HG03039 (cell line): Measurements from ENCODE around the gene MUS81.

Source experiments
- ATAC-seq: cut with Tn5 transposase; IDR thresholded peaks from one replicate; pipeline ENCODE4 v1.9.1; 2021; ENCODE audit warnings: mild to moderate bottlenecking, moderate library complexity; ENCODE audit not compliant: unreplicated experiment

The MUS81 gene

DNA sequence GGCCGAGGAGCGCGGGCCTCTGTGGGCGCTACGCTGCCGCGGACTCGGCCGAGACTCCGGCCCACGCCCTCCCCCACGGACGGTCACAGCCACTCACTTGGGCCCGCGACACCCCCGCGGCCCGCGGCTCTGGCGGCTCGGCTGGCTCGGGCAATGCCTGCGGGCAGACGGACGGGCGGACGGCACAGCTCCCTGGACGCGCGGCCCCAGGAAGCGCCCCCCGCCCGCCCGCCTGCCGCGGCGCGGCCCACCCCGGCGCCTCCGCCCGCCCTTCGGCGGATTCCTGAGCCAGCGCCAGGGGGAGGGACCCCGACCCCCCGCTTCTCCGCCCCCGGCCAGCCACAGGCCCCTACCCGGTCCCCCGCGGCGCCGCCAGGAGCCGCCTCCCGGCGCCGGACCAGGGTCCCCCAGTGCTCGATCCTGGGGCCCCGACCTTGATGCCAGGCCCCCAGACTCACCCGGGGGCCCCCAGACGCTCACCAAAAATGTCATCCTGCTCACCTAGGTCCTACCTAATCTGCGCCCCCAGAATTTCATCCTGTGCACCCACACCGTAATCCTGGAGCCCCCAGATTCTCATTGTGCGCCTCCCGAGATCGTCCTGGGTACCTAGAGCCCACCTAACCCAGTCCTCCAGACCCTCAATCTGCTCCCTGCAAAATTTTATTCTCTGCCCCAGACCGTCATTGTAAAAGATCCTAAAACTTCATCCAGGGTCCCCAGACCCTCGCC is 12.5 kb downstream of the MUS81 start, which contains the start of gene EFEMP2:
TSS of gene EFEMP2 (minus strand) at position 215 of the 732 bp plus-strand sequence. CDS start 446 bp downstream, outside the sequence.
- ATAC-seq = no peak

DNA sequence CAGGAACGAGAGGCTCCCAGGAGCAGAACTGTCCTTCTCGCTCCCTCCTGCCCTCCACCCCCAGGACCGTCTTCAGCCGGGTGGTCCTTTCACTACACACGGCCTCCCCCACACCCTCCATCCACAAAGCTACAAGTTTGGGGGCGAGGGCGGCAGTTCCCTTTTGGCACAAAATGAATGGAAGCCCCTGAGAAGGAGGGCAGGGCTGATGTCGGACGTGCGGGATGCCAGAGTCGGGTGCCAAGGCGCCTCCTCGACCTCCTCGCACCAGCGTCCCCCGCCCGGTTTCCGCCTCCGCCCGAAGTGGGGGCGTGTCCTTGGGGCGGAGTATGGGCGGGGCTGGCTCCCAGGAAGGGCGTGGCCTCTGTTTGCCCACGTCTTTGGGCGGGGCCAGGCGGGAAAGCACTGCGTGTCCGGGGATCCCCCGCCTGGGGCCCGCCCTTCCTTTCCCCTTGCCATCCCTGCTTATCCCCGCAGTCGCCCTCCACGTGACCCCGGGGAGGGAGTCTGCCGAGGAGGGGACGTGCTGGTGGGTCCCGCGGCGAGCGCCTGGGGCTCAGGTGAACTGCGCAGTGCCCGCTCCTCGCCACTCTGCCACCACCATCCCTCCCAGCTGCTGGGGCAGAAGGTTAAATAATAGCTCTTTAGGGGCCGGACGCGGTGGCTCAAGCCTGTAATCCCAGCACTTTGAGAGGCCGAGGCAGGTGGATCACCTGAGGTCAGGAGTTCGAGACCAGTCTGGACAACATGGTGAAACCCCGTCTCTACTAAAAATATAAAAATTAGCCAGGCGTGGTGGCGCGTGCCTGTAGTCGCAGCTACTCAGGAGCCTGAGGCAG is 13.3 kb downstream of the MUS81 start:
- peak; percentile 77 for ATAC-seq

GRCh38 chr11:65879617-65880016 is 19.4 kb downstream of the MUS81 start, which contains the start of gene CTSW:
CTSW (plus strand) TSS chr11:65879837; CDS start chr11:65879855, 18 bp downstream.
- ATAC-seq = no peak

GRCh38 chr11:65880027-65880426 is 19.8 kb downstream of the MUS81 start:
- ATAC-seq = no peak

DNA sequence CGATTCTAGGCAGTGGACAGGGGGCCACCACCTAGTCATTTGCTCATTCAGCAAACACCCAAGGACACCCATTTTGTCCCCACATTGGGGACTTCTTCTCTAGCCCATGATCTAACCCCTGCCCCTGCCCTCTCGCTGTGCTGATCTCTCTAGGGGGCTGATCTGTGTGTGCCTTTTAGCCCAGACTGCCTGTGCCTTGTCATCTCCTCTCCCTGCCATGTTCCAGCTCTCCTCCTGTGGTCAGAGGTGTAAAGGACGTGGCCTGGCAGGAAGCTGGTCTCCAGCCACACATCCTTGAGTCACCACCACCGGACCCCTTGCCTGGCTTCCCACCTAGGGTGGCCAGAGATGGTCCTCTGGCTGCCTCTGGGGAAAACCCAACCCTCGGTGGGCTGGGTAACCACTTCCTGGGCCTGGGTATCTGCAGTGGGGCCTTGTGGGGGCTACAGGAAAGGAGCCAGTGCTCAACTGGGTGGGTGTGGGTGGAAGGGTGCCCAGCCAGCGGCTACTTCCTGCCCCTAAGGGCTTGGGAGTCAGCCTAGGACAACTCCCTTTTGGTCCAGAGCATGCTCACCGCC is 20.7 kb downstream of the MUS81 start:
- ATAC-seq = no peak

DNA sequence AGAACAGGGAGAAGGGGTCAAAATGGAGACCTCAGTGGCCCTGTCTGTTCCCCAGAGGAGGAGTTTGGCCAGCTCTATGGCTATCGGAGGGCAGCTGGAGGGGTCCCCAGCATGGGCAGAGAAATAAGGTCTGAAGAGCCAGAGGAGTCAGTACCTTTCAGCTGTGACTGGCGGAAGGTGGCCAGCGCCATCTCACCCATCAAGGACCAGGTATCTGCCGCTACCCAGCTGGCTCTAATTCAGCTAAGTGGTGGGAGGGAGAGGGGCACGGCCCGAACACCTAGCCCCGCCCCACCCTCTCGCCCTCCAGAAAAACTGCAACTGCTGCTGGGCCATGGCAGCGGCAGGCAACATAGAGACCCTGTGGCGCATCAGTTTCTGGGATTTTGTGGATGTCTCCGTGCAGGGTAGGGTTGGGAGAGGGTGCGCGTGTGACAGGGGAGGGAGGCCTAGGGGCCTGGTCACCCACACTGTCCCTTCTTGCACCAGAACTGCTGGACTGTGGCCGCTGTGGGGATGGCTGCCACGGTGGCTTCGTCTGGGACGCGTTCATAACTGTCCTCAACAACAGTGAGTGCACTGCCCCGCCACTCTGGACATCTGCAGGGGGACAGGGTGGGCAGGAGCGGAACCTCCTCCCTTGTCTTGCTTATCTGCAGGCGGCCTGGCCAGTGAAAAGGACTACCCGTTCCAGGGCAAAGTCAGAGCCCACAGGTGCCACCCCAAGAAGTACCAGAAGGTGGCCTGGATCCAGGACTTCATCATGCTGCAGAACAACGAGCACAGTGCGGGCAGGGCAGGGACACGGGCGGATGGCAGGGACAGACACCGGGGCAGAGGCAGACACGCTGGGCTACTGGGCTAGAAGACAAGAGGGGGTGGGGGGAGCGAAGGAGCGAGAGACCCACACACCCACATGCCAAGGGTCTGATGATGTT is 22.2 kb downstream of the MUS81 start:
- no peak for ATAC-seq

- no peak for ATAC-seq
These were observed 23.0 kb downstream of the MUS81 start for GRCh38 chr11:65883058-65883761.

- ATAC-seq = no peak
These were observed 23.8 kb downstream of the MUS81 start for GRCh38 chr11:65883786-65884715.

- ATAC-seq = no peak
These were observed 24.5 kb downstream of the MUS81 start for GRCh38 chr11:65884716-65885092.

DNA sequence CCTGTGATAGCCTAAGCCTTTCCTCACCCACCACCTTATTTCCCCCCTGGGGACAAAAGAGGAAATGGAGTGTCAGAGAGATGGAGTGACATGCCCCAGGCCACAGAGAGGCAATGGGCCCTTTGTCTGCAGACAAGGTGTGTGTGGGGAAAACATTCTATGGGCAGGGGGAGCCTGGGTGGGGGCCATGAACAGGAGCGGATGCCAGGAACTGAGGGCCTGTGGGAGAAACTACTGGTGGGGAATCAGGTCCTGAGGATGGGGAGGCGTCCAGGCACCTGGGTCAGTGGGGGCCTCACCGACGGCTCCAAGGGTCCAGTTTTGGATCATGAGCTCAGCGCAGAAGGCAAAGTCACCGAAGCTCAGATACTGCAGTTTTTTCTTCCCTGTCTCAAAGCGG is 25.0 kb downstream of the MUS81 start:
- ATAC-seq = no peak

DNA sequence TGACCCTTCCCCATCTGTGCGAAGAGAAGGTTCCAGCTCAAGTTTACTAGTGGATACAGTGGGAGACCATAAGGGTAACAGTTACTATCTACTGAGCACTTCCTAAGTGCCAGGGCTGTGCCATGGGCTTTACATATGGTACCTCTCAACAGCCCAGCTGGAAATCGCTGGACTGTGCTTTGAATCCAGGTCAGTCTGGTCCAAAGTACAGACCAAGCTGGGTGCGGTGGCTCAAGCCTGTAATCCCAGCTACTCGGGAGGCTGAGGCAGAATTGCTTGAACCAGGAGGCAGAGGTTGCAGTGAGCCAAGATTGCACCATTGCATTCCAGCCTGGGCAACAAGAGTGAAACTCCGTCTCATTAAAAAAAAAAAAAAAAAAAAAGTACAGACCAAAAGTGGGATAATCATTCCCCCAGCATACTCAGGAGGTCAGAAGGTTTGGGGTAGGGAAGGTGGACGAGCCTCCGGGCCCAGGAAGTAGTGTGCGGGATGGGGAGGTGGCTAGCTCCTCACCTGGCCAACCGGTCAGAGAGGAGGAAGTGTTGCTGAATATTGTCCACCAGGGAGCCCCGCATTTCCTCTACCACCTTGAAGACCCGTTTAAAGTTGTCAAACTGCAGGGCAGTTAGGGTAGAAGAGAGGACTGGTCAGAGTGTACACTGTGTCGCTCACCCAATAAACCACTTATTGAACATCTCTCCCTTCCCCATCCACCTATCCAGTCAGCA is 25.7 kb downstream of the MUS81 start:
- ATAC-seq = no peak

GRCh38 chr11:65886826-65887722 is 26.8 kb downstream of the MUS81 start:
- ATAC-seq = no peak

- ATAC-seq = no peak
These were observed 27.5 kb downstream of the MUS81 start for GRCh38 chr11:65887723-65888162.

DNA sequence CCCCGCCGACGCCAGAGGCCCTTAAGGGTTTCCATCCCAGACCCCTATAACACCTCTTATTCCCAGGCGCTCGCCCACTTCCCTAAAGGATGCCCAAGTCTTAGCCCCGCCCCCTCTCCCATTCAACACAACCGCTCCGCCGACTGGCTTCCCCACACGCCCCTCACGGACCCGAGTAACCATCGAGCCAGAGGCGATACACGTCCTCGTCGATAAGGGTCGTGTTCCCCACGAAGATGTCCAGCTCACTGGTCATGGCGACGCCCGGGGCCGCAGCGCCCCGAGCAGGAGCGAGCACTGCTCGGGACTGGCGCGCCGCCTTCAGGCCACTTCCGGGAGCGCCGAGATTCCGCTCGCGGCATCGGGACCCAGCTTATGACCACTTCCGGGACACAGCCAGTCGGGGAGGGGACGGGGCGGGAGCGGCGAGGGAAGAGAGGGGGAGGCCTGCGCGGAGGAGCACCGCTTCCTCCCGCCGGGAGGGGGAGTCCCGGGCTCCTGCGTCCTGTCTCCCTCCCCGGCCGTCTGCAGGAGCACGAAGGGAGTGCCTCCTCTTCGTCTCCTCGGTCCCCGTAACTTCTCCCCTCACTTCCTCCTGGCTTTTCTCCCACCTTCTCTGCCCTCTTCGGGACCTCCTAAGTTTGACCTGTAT is 28.1 kb downstream of the MUS81 start, which contains the start of gene FIBP:
TSS of gene FIBP (minus strand) at position 309 of the 652 bp plus-strand sequence. CDS start at position 256, 53 bp downstream.
- ATAC-seq = peak; percentile 42

DNA sequence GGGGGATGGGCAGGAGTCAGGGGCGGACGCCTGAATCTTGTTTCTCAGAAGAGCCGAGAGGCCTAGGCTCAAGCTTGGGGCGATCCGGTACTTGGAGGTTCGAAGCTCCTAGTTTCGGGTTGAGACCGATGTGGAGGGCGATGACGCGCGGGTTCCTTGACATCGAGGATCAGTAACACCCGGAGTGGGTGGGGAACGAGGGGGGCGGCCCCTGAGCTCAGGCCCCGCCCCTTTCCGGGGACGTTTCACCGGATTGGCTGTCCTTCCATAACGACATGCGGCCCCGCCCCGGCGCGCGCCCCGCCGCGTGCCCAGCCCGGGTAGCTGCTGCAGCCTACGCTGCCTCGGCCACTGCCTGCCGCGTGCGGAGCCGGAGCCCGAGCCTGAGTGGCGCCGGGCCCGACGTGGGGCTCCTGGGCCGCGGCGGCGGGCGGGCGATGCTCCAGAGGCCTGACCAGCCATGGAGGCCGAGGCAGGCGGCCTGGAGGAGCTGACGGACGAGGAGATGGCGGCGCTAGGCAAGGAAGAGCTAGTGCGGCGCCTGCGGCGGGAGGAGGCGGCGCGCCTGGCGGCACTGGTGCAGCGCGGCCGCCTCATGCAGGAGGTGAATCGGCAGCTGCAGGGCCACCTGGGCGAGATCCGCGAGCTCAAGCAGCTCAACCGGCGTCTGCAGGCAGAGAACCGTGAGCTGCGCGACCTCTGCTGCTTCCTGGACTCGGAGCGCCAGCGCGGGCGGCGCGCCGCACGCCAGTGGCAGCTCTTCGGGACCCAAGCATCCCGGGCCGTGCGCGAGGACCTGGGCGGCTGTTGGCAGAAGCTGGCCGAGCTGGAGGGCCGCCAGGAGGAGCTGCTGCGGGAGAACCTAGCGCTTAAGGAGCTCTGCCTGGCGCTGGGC is 30.3 kb downstream of the MUS81 start, which contains the start of gene CCDC85B:
TSS of gene CCDC85B (plus strand) at position 350 of the 895 bp plus-strand sequence. CDS start at position 461, 111 bp downstream.
- ATAC-seq = peak; percentile 43
